Activated CD8-positive, alpha-beta T cell treated with anti-CD3 and anti-CD28 coated beads for 36 hours (primary cell): ENCODE measurements around the gene TEKT3. TPM values are rescaled to one million over a fixed set of nuclear protein-coding genes. Genes with fewer than 3 reads are reported as not detected.

Experiments used
- ATAC-seq: fragments of 200-7000 bp; cut with Tn5 transposase; one replicate; pipeline ENCODE4 v1.10.0; 2021; ENCODE audit warnings: mild to moderate bottlenecking, moderate library complexity
- CTCF ChIA-PET: fragments of 350-600 bp; sonication (Branson Sonifier 250); formaldehyde crosslinking; loops from one replicate; lab custom pipeline; 2021; ENCODE audit warnings: antibody characterized with exemption; lab: Charles Lee
- POLR2A ChIA-PET: fragments of 350-600 bp; sonication (Branson Sonifier 250); formaldehyde crosslinking; loops from one replicate; lab custom pipeline; 2021; ENCODE audit warnings: antibody characterized with exemption; lab: Charles Lee
- DNase-seq: peaks from one replicate; pipeline ENCODE4 v3.0.0-alpha.2; 2020
- H3K27ac Mint-ChIP-seq: one replicate; pipeline ENCODE4 v1.8.0; 2021; ENCODE audit warnings: mild to moderate bottlenecking, mixed read lengths
- H3K27me3 Mint-ChIP-seq: one replicate; pipeline ENCODE4 v1.8.0; 2021; ENCODE audit warnings: mixed read lengths
- H3K36me3 Mint-ChIP-seq: one replicate; pipeline ENCODE4 v1.8.0; 2021; ENCODE audit warnings: low read depth, mixed read lengths
- H3K4me1 Mint-ChIP-seq: one replicate; pipeline ENCODE4 v1.8.0; 2021; ENCODE audit warnings: low read depth, mixed read lengths
- H3K4me3 Mint-ChIP-seq: one replicate; pipeline ENCODE4 v1.8.0; 2021; ENCODE audit warnings: mild to moderate bottlenecking, moderate library complexity, mixed read lengths
- H3K9me3 Mint-ChIP-seq: one replicate; pipeline ENCODE4 v1.8.0; 2021; ENCODE audit warnings: mixed read lengths
- CTCF ChIP-seq: fragments of 200-600 bp; IDR thresholded peaks from one replicate; pipeline ENCODE4 v1.8.0; 2022; ENCODE audit warnings: antibody characterized with exemption, mild to moderate bottlenecking
- intact Hi-C: fragments of 100-400 bp; cut with micrococcal nuclease; formaldehyde crosslinking; loops from one replicate; pipeline ENCODE4 v1.10.0; 2022
- total RNA-seq, 2 experiments: library from RNA; stranded (reverse); gene quantifications; one replicate each; pipeline ENCODE4 v1.2.3, GENCODE V29; 2021

TEKT3 gene
- total RNA-seq, 2 experiments from 2014 or later = not detected

- ChIA-PET POLR2A (interaction anchor here (1.1 kb wide), 1 partner anchor 15 kb away, joined by 3 read pairs; no protein-coding TSS in a partner anchor), CTCF (interaction anchor here (5.1 kb wide), 1 partner anchor 239 kb away, joined by 34 read pairs; no protein-coding TSS in a partner anchor)
- TF ChIP-seq CTCF = no peak
- intact Hi-C loops = no loop called here
- H3K27me3 Mint-ChIP-seq = peaks cover 76% of the 10 kb centered on the region
- no peak overlapping the region for H3K27ac Mint-ChIP-seq
- H3K4me3 Mint-ChIP-seq = no peak overlapping the region
- DNase-seq = no peak
- H3K36me3 Mint-ChIP-seq = peaks cover 1% of the 10 kb centered on the region
- H3K9me3 Mint-ChIP-seq = no peaks in the 10 kb centered on the region
- H3K4me1 Mint-ChIP-seq = peaks cover 9% of the 10 kb centered on the region
- ATAC-seq = no peak
Measured at GRCh38 chr17:15263206-15263579, 78.2 kb downstream of the TEKT3 start.

- peaks cover 71% of the 10 kb centered on the region for H3K27me3 Mint-ChIP-seq
- ChIA-PET CTCF (interaction anchor here (5.1 kb wide), 1 partner anchor 240 kb away, joined by 34 read pairs; no protein-coding TSS in a partner anchor), POLR2A (interaction anchor here (1.1 kb wide), 1 partner anchor 14 kb away, joined by 3 read pairs; no protein-coding TSS in a partner anchor)
- intact Hi-C loops = no loop called here
- H3K4me1 Mint-ChIP-seq = peaks cover 13% of the 10 kb centered on the region
- no peaks in the 10 kb centered on the region for H3K9me3 Mint-ChIP-seq
- no peak overlapping the region for H3K4me3 Mint-ChIP-seq
- ATAC-seq (peak; percentile 29), DNase-seq (peak; percentile 27)
- H3K36me3 Mint-ChIP-seq = peaks cover 1% of the 10 kb centered on the region
- H3K27ac Mint-ChIP-seq = no peak overlapping the region
- no peak for TF ChIP-seq CTCF
Measured at GRCh38 chr17:15262291-15263205, 78.8 kb downstream of the TEKT3 start.

- Mint-ChIP-seq H3K9me3 (no peaks in the 10 kb centered on the region), H3K36me3 (peaks cover 1% of the 10 kb centered on the region), H3K4me1 (peaks cover 20% of the 10 kb centered on the region), H3K27ac (no peak overlapping the region), H3K4me3 (no peak overlapping the region), H3K27me3 (peaks cover 70% of the 10 kb centered on the region)
- ATAC-seq (no peak), DNase-seq (no peak)
- intact Hi-C loops = no loop called here
- POLR2A ChIA-PET = no interaction called here
- no peak for TF ChIP-seq CTCF
- CTCF ChIA-PET = interaction anchor here (5.1 kb wide), 1 partner anchor 241 kb away, joined by 34 read pairs; no protein-coding TSS in a partner anchor
Measured at GRCh38 chr17:15261802-15262290, 79.6 kb downstream of the TEKT3 start.

- H3K27me3 Mint-ChIP-seq = peaks cover 70% of the 10 kb centered on the region
- H3K4me3 Mint-ChIP-seq = peak overlapping the region; percentile 75
- peaks cover 21% of the 10 kb centered on the region for H3K4me1 Mint-ChIP-seq
- no peaks in the 10 kb centered on the region for H3K9me3 Mint-ChIP-seq
- H3K27ac Mint-ChIP-seq = no peak overlapping the region
- peaks cover 1% of the 10 kb centered on the region for H3K36me3 Mint-ChIP-seq
- ATAC-seq = peak; percentile 43
- CTCF ChIA-PET = interaction anchor here (5.1 kb wide), 1 partner anchor 241 kb away, joined by 34 read pairs; no protein-coding TSS in a partner anchor
- POLR2A ChIA-PET = no interaction called here
- intact Hi-C loops = no loop called here
- no peak for TF ChIP-seq CTCF
- DNase-seq = peak; percentile 14
Measured at GRCh38 chr17:15261258-15261801, 80.1 kb downstream of the TEKT3 start.
